A549 (cell line): ENCODE results near the gene IL1RAP. TPM values are rescaled to one million over a fixed set of nuclear protein-coding genes. Genes with fewer than 3 reads are reported as not detected.

Experiments used
- ATAC-seq, 2 experiments: fragments of 200-7000 bp in 1 of 2; fragments of >200 bp in 1 of 2; cut with Nextera tagmentation in 1 of 2; cut with Tn5 transposase in 1 of 2; 3 replicates each; pipeline versions ENCODE4 v1.8.0 to v1.9.1; 2018 to 2020; ENCODE audit warnings: mild to moderate bottlenecking in 1 of 2, moderate library complexity in 1 of 2
- CTCF ChIA-PET: fragments of 300-600 bp; sonication (Branson Sonifier 250); formaldehyde crosslinking; extraction: SDS; loops from one replicate; lab custom pipeline; 2021; ENCODE audit warnings: antibody characterized with exemption, inconsistent platforms; lab: Yijun Ruan, JAX
- POLR2A ChIA-PET: fragments of 350-600 bp; formaldehyde crosslinking; extraction: SDS; loops from one replicate; lab custom pipeline; 2021; ENCODE audit warnings: antibody characterized with exemption, inconsistent platforms; lab: Yijun Ruan, JAX
- DNase-seq, 2 experiments: peaks; one replicate each; pipeline versions ENCODE4 v3.0.0 to v3.0.0-alpha.2; 2011 to 2016; ENCODE audit warnings: low read depth in 1 of 2, low spot score in 1 of 2
- FAIRE-seq: peaks from 2 replicates; lab custom pipeline; 2011; peaks lifted over from hg19 to GRCh38; lab: Jason Lieb, UNC
- H3K27ac ChIP-seq, 2 experiments: fragments of >200 bp; sonication (Bioruptor Twin); formaldehyde crosslinking; 3 replicates each; pipeline ENCODE4 v1.5.1; 2016 to 2017
- H3K4me1 ChIP-seq: fragments of >200 bp; sonication (Bioruptor Twin); formaldehyde crosslinking; 3 replicates; pipeline ENCODE4 v1.6.1; 2016
- H3K4me2 ChIP-seq: fragments of >200 bp; sonication (Bioruptor Twin); formaldehyde crosslinking; 3 replicates; pipeline ENCODE4 v1.6.1; 2016
- H3K4me3 ChIP-seq: fragments of >200 bp; sonication (Bioruptor Twin); formaldehyde crosslinking; 3 replicates; pipeline ENCODE4 v1.5.1; 2016
- H3K9me3 ChIP-seq: fragments of >200 bp; sonication (Bioruptor Twin); formaldehyde crosslinking; 3 replicates; pipeline ENCODE4 v1.6.1; 2016
- BHLHE40 ChIP-seq: IDR thresholded peaks from 2 replicates; pipeline ENCODE4 v1.6.1; 2012; ENCODE audit warnings: low read depth, low read length, inconsistent platforms
- CBX8 ChIP-seq: fragments of 200-600 bp; sonication (generic); IDR thresholded peaks from 2 replicates; pipeline ENCODE4 v1.6.1; 2016
- CEBPB ChIP-seq, 2 experiments: fragments of >200 bp in 1 of 2; sonication (Bioruptor Twin) in 1 of 2; formaldehyde crosslinking in 1 of 2; IDR thresholded peaks; 2 replicates each; pipeline ENCODE4 v1.6.1; 2012 to 2016
- EHF ChIP-seq: fragments of 250-450 bp; sonication (Bioruptor Pico); IDR thresholded peaks from 2 replicates; pipeline ENCODE4 v1.5.0; 2020; ENCODE audit warnings: mild to moderate bottlenecking
- EHMT2 ChIP-seq: fragments of 200-600 bp; sonication (generic); IDR thresholded peaks from 2 replicates; pipeline ENCODE4 v1.6.1; 2016; ENCODE audit warnings: antibody characterized with exemption, low read depth, mild to moderate bottlenecking, moderate library complexity
- ESRRA ChIP-seq: fragments of 150-350 bp; IDR thresholded peaks from 2 replicates; pipeline ENCODE4 v1.6.1; 2014; ENCODE audit warnings: mild to moderate bottlenecking, low read length, borderline replicate concordance
- FOSB ChIP-seq: fragments of 250-450 bp; sonication (Bioruptor Pico); IDR thresholded peaks from 2 replicates; pipeline ENCODE4 v1.5.0; 2020; ENCODE audit warnings: mild to moderate bottlenecking, moderate library complexity
- FOSL2 ChIP-seq, 2 experiments: fragments of 450-650 bp in 1 of 2; fragments of >200 bp in 1 of 2; sonication (Bioruptor Twin) in 1 of 2; formaldehyde crosslinking; IDR thresholded peaks; 2 replicates each; pipeline versions ENCODE4 v1.5.0 to v1.6.1; 2016 to 2020; ENCODE audit warnings: mild to moderate bottlenecking in 1 of 2, moderate library complexity in 1 of 2
- GATA3 ChIP-seq: IDR thresholded peaks from 2 replicates; pipeline ENCODE4 v1.6.1; 2012; ENCODE audit warnings: borderline replicate concordance
- HOXB5 ChIP-seq: fragments of 250-450 bp; sonication (Bioruptor Pico); IDR thresholded peaks from 2 replicates; pipeline ENCODE4 v1.5.0; 2020; ENCODE audit warnings: mild to moderate bottlenecking, moderate library complexity
- JUN ChIP-seq, 2 experiments: fragments of >200 bp; sonication (Bioruptor Twin); formaldehyde crosslinking; IDR thresholded peaks; 2 replicates in 1 of 2; 3 replicates in 1 of 2; pipeline ENCODE4 v1.6.1; 2016 to 2017
- JUNB ChIP-seq: fragments of >200 bp; sonication (Bioruptor Twin); formaldehyde crosslinking; IDR thresholded peaks from 2 replicates; pipeline ENCODE4 v1.6.1; 2016
- KDM1A ChIP-seq: fragments of 200-600 bp; sonication (generic); IDR thresholded peaks from 2 replicates; pipeline ENCODE4 v1.6.1; 2016; ENCODE audit warnings: low read depth, mild to moderate bottlenecking
- MAZ ChIP-seq: fragments of 150-350 bp; IDR thresholded peaks from 2 replicates; pipeline ENCODE4 v1.6.1; 2014; ENCODE audit warnings: antibody characterized with exemption, low read depth, low read length, borderline replicate concordance
- NFE2L2 ChIP-seq: fragments of 150-350 bp; conservative IDR thresholded peaks from 2 replicates; pipeline ENCODE4 v1.6.1; 2014; ENCODE audit warnings: low read length
- NR3C1 ChIP-seq: fragments of >200 bp; sonication (Bioruptor Twin); formaldehyde crosslinking; IDR thresholded peaks from 3 replicates; pipeline ENCODE4 v1.6.1; 2017
- PHF8 ChIP-seq: fragments of 200-600 bp; sonication (generic); IDR thresholded peaks from 2 replicates; pipeline ENCODE4 v1.6.1; 2016; ENCODE audit warnings: low read depth, mild to moderate bottlenecking, antibody characterized with exemption, moderate library complexity, borderline replicate concordance
- POLR2A ChIP-seq: IDR thresholded peaks from 2 replicates; pipeline ENCODE4 v1.6.1; 2012; ENCODE audit warnings: mild to moderate bottlenecking, low read length
- RAD21 ChIP-seq, 2 experiments: fragments of >200 bp in 1 of 2; sonication (Bioruptor Twin) in 1 of 2; formaldehyde crosslinking in 1 of 2; IDR thresholded peaks in 1 of 2; conservative IDR thresholded peaks in 1 of 2; 2 replicates in 1 of 2; 3 replicates in 1 of 2; pipeline ENCODE4 v1.6.1; 2012 to 2018; ENCODE audit warnings: inconsistent platforms in 1 of 2
- RARB ChIP-seq: fragments of 250-450 bp; sonication (Bioruptor Pico); IDR thresholded peaks from 2 replicates; pipeline ENCODE4 v1.8.0; 2021; ENCODE audit warnings: mild to moderate bottlenecking, moderate library complexity
- TFCP2L1 ChIP-seq: fragments of 250-450 bp; sonication (Bioruptor Pico); IDR thresholded peaks from 2 replicates; pipeline ENCODE4 v1.5.0; 2021; ENCODE audit warnings: mild to moderate bottlenecking
- TP53 ChIP-seq: fragments of 250-450 bp; sonication (Bioruptor Pico); IDR thresholded peaks from 2 replicates; pipeline ENCODE4 v1.5.0; 2021; ENCODE audit warnings: mild to moderate bottlenecking, moderate library complexity
- ZNF302 ChIP-seq: fragments of 250-450 bp; sonication (Bioruptor Pico); IDR thresholded peaks from 2 replicates; pipeline ENCODE4 v1.9.0; 2021; ENCODE audit warnings: inconsistent platforms, mild to moderate bottlenecking, moderate library complexity
- ZSCAN20 ChIP-seq: fragments of 250-450 bp; sonication (Bioruptor Pico); IDR thresholded peaks from 2 replicates; pipeline ENCODE4 v1.8.0; 2022; ENCODE audit warnings: mild to moderate bottlenecking, moderate library complexity
- WGBS: methylation state at CpG from one replicate; pipeline ENCODE4 v1.1.6; 2017; ENCODE audit errors: missing lambda C conversion rate; 5-methylcytosine and 5-hydroxymethylcytosine counted together
- polyA plus RNA-seq, 4 experiments: library from polyadenylated mRNA; depleted of rRNA in 3 of 4; stranded (reverse); fragments of >200 nt; fragmentation: RNase III in 1 of 4; extraction: RNeasy Plus Mini Kit Qiagen cat#74134 plus additional on column Dnase treatment in 1 of 4; gene quantifications; 2 replicates in 3 of 4; 3 replicates in 1 of 4; pipeline ENCODE4 v1.2.3, GENCODE V29; 2011 to 2017
- TF ChIP-seq, protein P1 (sequence below): IDR thresholded peaks from 2 replicates; pipeline ENCODE4 v1.6.1; 2012
- TF ChIP-seq, protein P2 (sequence below): fragments of 150-350 bp; IDR thresholded peaks from 2 replicates; pipeline ENCODE4 v1.6.1; 2014; ENCODE audit warnings: low read depth, mild to moderate bottlenecking, low read length
- TF ChIP-seq, protein P3 (sequence below): fragments of >200 bp; sonication (Bioruptor Twin); formaldehyde crosslinking; IDR thresholded peaks from 3 replicates; pipeline ENCODE4 v1.5.1; 2016
- TF ChIP-seq, protein P4 (sequence below): IDR thresholded peaks from 2 replicates; pipeline ENCODE4 v1.6.1; 2012

The IL1RAP gene
- polyA plus RNA-seq, 2 of the 4 experiments (the other 2 are of a cell fraction): 3.9 to 18.5 TPM

DNA sequence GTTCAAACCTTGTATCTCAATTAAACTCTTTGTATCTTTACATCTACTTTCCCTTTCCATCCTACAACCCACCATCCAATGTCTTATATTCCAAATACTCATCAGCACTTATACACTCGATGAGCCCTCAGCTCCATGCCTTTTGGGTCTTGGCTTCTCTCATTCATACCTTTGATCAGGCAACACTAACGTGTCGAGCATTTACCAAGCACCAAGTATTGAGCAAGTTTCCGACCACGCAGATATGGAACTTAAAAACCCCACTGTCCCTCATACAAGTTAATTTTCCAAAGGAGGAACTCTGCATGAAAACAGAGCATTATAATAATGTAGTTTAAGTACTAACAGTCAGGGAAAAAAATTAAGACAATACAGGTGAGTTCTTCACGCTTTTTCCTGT lies 102.8 kb downstream of the IL1RAP start (continued):
- no peak for TF ChIP-seq RAD21 (conservative IDR thresholded peaks at IDR 0.05 in 1 of 2, IDR thresholded peaks at IDR 0.05 in 1 of 2)
- no peak for TF ChIP-seq TFCP2L1 (CRISPR knock-in tag)
- no peak for TF ChIP-seq JUNB
- TF ChIP-seq EHF (CRISPR knock-in tag): no peak
- TF ChIP-seq BHLHE40: no peak
- no peak for TF ChIP-seq PHF8
- TF ChIP-seq ZSCAN20: no peak
- TF ChIP-seq CBX8: no peak

DNA sequence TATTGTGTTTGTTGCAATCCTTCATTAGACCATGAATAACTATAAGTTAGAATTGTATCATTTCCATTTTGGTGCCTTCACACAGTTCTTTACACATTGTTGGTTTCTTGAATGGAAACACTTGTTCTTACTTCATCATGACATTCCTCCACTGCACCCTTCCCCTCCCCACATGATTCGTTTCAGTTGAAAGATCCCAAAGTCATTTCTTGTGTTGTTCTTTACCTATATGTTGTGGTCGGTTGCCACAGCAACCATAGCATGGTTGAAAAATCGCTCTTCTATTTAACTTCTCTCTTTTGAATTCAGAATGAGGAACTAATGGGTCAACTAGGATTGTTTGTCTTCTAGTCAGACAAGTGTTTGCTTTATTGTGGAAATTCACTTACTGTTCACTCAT lies 103.3 kb downstream of the IL1RAP start:
- FAIRE-seq (no peak), ATAC-seq (no peak), DNase-seq (peak in 1 of 2 experiments; percentile 31)
- 54% methylated on average over 3 of the region's 3 CpGs for WGBS
- Histone ChIP-seq H3K4me3 (no peak overlapping the region), H3K27ac (no peak overlapping the region), H3K4me2 (no peak overlapping the region), H3K9me3 (no peaks in the 10 kb centered on the region), H3K4me1 (peaks cover 9% of the 10 kb centered on the region; the same call in 1 of the 3 replicates)
- CTCF ChIA-PET: no interaction called here
- POLR2A ChIA-PET: no interaction called here
- TF ChIP-seq, protein P1, sequence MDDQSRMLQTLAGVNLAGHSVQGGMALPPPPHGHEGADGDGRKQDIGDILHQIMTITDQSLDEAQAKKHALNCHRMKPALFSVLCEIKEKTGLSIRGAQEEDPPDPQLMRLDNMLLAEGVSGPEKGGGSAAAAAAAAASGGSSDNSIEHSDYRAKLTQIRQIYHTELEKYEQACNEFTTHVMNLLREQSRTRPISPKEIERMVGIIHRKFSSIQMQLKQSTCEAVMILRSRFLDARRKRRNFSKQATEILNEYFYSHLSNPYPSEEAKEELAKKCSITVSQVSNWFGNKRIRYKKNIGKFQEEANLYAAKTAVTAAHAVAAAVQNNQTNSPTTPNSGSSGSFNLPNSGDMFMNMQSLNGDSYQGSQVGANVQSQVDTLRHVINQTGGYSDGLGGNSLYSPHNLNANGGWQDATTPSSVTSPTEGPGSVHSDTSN: no peak
- TF ChIP-seq EHMT2: no peak
- no peak for TF ChIP-seq ESRRA
- no peak for TF ChIP-seq FOSL2 (IDR thresholded peaks at IDR 0.05)
- TF ChIP-seq FOSL2 (CRISPR knock-in tag; IDR thresholded peaks at IDR 0.05): no peak
- no peak for TF ChIP-seq MAZ
- no peak for TF ChIP-seq TP53
- no peak for TF ChIP-seq HOXB5 (CRISPR knock-in tag)
- TF ChIP-seq PHF8: no peak
- TF ChIP-seq, protein P2, sequence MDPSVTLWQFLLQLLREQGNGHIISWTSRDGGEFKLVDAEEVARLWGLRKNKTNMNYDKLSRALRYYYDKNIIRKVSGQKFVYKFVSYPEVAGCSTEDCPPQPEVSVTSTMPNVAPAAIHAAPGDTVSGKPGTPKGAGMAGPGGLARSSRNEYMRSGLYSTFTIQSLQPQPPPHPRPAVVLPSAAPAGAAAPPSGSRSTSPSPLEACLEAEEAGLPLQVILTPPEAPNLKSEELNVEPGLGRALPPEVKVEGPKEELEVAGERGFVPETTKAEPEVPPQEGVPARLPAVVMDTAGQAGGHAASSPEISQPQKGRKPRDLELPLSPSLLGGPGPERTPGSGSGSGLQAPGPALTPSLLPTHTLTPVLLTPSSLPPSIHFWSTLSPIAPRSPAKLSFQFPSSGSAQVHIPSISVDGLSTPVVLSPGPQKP: no peak
- no peak for TF ChIP-seq KDM1A
- no peak for TF ChIP-seq CBX8
- TF ChIP-seq RARB (CRISPR knock-in tag): no peak
- TF ChIP-seq, protein P3, sequence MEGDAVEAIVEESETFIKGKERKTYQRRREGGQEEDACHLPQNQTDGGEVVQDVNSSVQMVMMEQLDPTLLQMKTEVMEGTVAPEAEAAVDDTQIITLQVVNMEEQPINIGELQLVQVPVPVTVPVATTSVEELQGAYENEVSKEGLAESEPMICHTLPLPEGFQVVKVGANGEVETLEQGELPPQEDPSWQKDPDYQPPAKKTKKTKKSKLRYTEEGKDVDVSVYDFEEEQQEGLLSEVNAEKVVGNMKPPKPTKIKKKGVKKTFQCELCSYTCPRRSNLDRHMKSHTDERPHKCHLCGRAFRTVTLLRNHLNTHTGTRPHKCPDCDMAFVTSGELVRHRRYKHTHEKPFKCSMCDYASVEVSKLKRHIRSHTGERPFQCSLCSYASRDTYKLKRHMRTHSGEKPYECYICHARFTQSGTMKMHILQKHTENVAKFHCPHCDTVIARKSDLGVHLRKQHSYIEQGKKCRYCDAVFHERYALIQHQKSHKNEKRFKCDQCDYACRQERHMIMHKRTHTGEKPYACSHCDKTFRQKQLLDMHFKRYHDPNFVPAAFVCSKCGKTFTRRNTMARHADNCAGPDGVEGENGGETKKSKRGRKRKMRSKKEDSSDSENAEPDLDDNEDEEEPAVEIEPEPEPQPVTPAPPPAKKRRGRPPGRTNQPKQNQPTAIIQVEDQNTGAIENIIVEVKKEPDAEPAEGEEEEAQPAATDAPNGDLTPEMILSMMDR: no peak
- no peak for TF ChIP-seq GATA3
- no peak for TF ChIP-seq CEBPB (IDR thresholded peaks at IDR 0.05)
- TF ChIP-seq NR3C1: no peak
- no peak for TF ChIP-seq POLR2A

DNA sequence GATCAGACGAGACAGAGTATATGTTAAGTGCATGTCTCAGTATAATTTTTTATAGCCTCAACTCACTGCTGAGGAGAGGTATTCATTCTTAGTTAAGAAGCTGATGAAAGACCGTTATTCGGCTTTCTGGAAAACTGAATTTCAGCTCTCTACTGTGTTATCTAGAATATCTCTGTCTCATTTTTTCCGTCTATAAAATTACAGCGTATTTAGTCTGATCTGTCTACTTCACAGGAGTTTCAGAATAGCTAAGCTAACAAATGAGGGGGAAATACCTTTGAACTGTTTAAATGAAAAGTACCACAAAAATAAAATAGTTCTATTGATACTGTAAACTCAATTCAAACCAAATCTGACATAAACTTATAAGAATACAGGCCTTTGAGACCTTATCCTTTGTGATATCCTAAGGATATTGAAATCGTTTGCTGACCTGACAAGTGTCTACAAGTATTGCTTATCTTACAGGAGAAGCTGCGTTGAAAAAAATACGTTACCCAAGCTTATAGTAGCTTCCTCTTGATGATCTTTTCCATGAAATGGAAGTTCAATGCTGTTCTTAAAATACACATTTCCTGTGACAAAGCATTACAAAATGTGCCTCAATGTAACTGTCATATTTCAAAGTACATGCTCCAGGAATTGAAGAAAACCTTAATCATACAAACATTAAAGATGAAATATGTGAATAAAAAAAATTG lies 104.6 kb downstream of the IL1RAP start:
- Histone ChIP-seq H3K4me2 (no peak overlapping the region), H3K9me3 (no peaks in the 10 kb centered on the region), H3K4me3 (no peak overlapping the region), H3K27ac (no peak overlapping the region), H3K4me1 (peaks cover 9% of the 10 kb centered on the region; the same call in 1 of the 3 replicates)
- no peak for ATAC-seq
- FAIRE-seq: no peak
- TF ChIP-seq, protein P4, sequence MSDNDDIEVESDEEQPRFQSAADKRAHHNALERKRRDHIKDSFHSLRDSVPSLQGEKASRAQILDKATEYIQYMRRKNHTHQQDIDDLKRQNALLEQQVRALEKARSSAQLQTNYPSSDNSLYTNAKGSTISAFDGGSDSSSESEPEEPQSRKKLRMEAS: no peak
- TF ChIP-seq FOSB (no peak), ZNF302 (no peak), JUN (IDR thresholded peaks at IDR 0.05) (no peak), NFE2L2 (no peak), NR3C1 (no peak)
- ChIA-PET CTCF (interaction anchor here (1.5 kb wide), 1 partner anchor 10 kb away, joined by 4 read pairs; no protein-coding TSS in a partner anchor), POLR2A (no interaction called here)
- no peak for DNase-seq
- 92% methylated on average over 8 of the region's 8 CpGs for WGBS
